T-helper 1 cell treated with Interleukin-12 subunit alpha and Interleukin-12 subunit beta and Interleukin-4 antibody, amounts not matched to agents 30 ng/mL and 1 ng/mL, for 36 hours (primary cell): ENCODE data around the gene CCL13. TPM values are rescaled to one million over a fixed set of nuclear protein-coding genes. Genes with fewer than 3 reads are reported as not detected.

Source experiments
- intact Hi-C: fragments of 100-400 bp; cut with micrococcal nuclease; formaldehyde crosslinking; loops from one replicate; pipeline ENCODE4 v1.15.1; 2024
- total RNA-seq: library from RNA; stranded (reverse); gene quantifications from 2 replicates; pipeline ENCODE4 v1.2.3, GENCODE V29; 2022

Gene CCL13
- total RNA-seq, 1 donor from 2014 or later = not detected

- intact Hi-C loops = no loop called here
Observed at GRCh38 chr17:34382621-34383124, 26.4 kb downstream of the CCL13 start.

- intact Hi-C loops = no loop called here
Observed at GRCh38 chr17:34383216-34383615, 26.9 kb downstream of the CCL13 start.

GRCh38 chr17:34384271-34384670, 28.0 kb downstream of the CCL13 start:
- intact Hi-C loops = no loop called here

GRCh38 chr17:34384822-34385605, 28.7 kb downstream of the CCL13 start:
- intact Hi-C loops = no loop called here

- intact Hi-C loops = no loop called here
Observed at GRCh38 chr17:34386343-34386696, 30.0 kb downstream of the CCL13 start.

GRCh38 chr17:34386697-34387550, 30.6 kb downstream of the CCL13 start:
- intact Hi-C loops = no loop called here

- intact Hi-C loops = no loop called here
Observed at GRCh38 chr17:34387566-34387965, 31.3 kb downstream of the CCL13 start.

GRCh38 chr17:34389126-34389750, 33.0 kb downstream of the CCL13 start:
- intact Hi-C loops = loop anchor here (1.0 kb wide), 1 partner anchor 11 kb away; no protein-coding TSS in a partner anchor

GRCh38 chr17:34390649-34391048, 34.4 kb downstream of the CCL13 start:
- intact Hi-C loops = no loop called here

GRCh38 chr17:34391241-34391640, 35.0 kb downstream of the CCL13 start:
- intact Hi-C loops = no loop called here

GRCh38 chr17:34393401-34393800, 37.1 kb downstream of the CCL13 start:
- intact Hi-C loops = no loop called here

GRCh38 chr17:34397265-34397664, 41.0 kb downstream of the CCL13 start:
- intact Hi-C loops = no loop called here

GRCh38 chr17:34398990-34399389, 42.7 kb downstream of the CCL13 start:
- intact Hi-C loops = no loop called here

- intact Hi-C loops = no loop called here
Observed at GRCh38 chr17:34399725-34400124, 43.4 kb downstream of the CCL13 start.

- intact Hi-C loops = no loop called here
Observed at GRCh38 chr17:34400301-34400931, 44.1 kb downstream of the CCL13 start.

GRCh38 chr17:34401165-34401564, 44.9 kb downstream of the CCL13 start:
- intact Hi-C loops = no loop called here

- intact Hi-C loops = no loop called here
Observed at GRCh38 chr17:34403006-34403405, 46.7 kb downstream of the CCL13 start.

- intact Hi-C loops = no loop called here
Observed at GRCh38 chr17:34406226-34406625, 49.9 kb downstream of the CCL13 start.
